OCI-LY7 (cell line): ENCODE results near the gene MIOX. TPM values are rescaled to one million over a fixed set of nuclear protein-coding genes. Genes with fewer than 3 reads are reported as not detected.

Experiments used
- BruUV-seq: library from RNA; stranded (reverse); fragments of 400-500 nt; replicated peaks from 2 replicates; lab custom pipeline; 2021; lab: Mats Ljungman, UMichigan
- CTCF ChIA-PET: fragments of 300-600 bp; sonication (Branson Sonifier 250); formaldehyde crosslinking; loops from one replicate; lab custom pipeline; 2022; ENCODE audit warnings: antibody characterized with exemption; ENCODE audit not compliant: unreplicated experiment; lab: Charles Lee
- POLR2A ChIA-PET: fragments of 300-600 bp; sonication (Branson Sonifier 250); formaldehyde crosslinking; loops from one replicate; lab custom pipeline; 2022; ENCODE audit warnings: antibody characterized with exemption; lab: Charles Lee
- DNase-seq: peaks from one replicate; pipeline ENCODE4 v3.0.0-alpha.2; 2015; ENCODE audit warnings: low spot score
- H2AFZ ChIP-seq: fragments of 200-600 bp; sonication (generic), shearing (Covaris generic); 2 replicates; pipeline ENCODE4 v1.6.1; 2014; ENCODE audit warnings: mild to moderate bottlenecking, antibody characterized with exemption, low read length, moderate library complexity
- H3K27ac ChIP-seq: fragments of 200-600 bp; sonication (generic); 2 replicates; pipeline ENCODE4 v1.5.1; 2014; ENCODE audit warnings: mixed run types, low read depth, mild to moderate bottlenecking, moderate library complexity, low read length, inconsistent platforms; ENCODE audit not compliant: poor library complexity, severe bottlenecking
- H3K36me3 ChIP-seq: fragments of 200-600 bp; sonication (generic); 2 replicates; pipeline ENCODE4 v1.6.1; 2014; ENCODE audit warnings: mild to moderate bottlenecking, antibody characterized with exemption, low read length, moderate library complexity, mixed read lengths; ENCODE audit not compliant: insufficient read depth
- H3K4me1 ChIP-seq: fragments of 200-600 bp; sonication (generic); 2 replicates; pipeline ENCODE4 v1.5.1; 2014; ENCODE audit warnings: mild to moderate bottlenecking, low read length; ENCODE audit not compliant: insufficient read depth, poor library complexity, severe bottlenecking
- H3K4me2 ChIP-seq: fragments of 200-600 bp; sonication (generic); 2 replicates; pipeline ENCODE4 v1.6.1; 2014; ENCODE audit warnings: mild to moderate bottlenecking, low read length
- H3K4me3 ChIP-seq: fragments of 200-600 bp; sonication (generic); 2 replicates; pipeline ENCODE4 v1.5.1; 2014; ENCODE audit warnings: mild to moderate bottlenecking, low read depth, low read length; ENCODE audit not compliant: poor library complexity, severe bottlenecking
- H3K79me2 ChIP-seq: fragments of 200-600 bp; sonication (generic); 2 replicates; pipeline ENCODE4 v1.6.1; 2016; ENCODE audit warnings: low read depth, mild to moderate bottlenecking, low read length, moderate library complexity, mixed read lengths; ENCODE audit not compliant: insufficient read depth
- H3K9me2 ChIP-seq: fragments of 200-600 bp; sonication (generic); 2 replicates; pipeline ENCODE4 v1.6.1; 2016; ENCODE audit warnings: mild to moderate bottlenecking, low read length, mixed read lengths; ENCODE audit not compliant: insufficient read depth
- H3K9me3 ChIP-seq: fragments of 200-600 bp; sonication (generic); 2 replicates; pipeline ENCODE4 v1.6.1; 2014; ENCODE audit warnings: mild to moderate bottlenecking, mixed run types, low read length, mixed read lengths
- H4K20me1 ChIP-seq: fragments of 200-600 bp; sonication (generic); 2 replicates; pipeline ENCODE4 v1.6.1; 2014; ENCODE audit warnings: mild to moderate bottlenecking, antibody characterized with exemption, low read length, moderate library complexity, mixed read lengths; ENCODE audit not compliant: insufficient read depth
- EZH2phosphoT487 ChIP-seq: fragments of 200-600 bp; sonication (generic); IDR thresholded peaks from 2 replicates; pipeline ENCODE4 v1.6.1; 2018; ENCODE audit warnings: low read depth, borderline replicate concordance, mild to moderate bottlenecking, mixed run types, antibody characterized with exemption, low read length, moderate library complexity, mixed read lengths
- intact Hi-C: fragments of 100-400 bp; cut with micrococcal nuclease; formaldehyde crosslinking; loops from one replicate; pipeline ENCODE4 v1.10.0; 2022; ENCODE audit not compliant: unreplicated experiment
- total RNA-seq, 2 experiments: library from RNA; depleted of rRNA in 1 of 2; stranded (reverse); fragments of >200 nt in 1 of 2; shearing (Covaris generic) in 1 of 2; gene quantifications; 2 replicates each; pipeline ENCODE4 v1.2.3, GENCODE V29; 2014 to 2022
- TF ChIP-seq, protein P1 (sequence below): fragments of 200-600 bp; sonication (generic); conservative IDR thresholded peaks from 2 replicates; pipeline ENCODE4 v1.5.1; 2014; ENCODE audit warnings: mild to moderate bottlenecking, antibody characterized with exemption, low read length, moderate library complexity, mixed read lengths

MIOX gene
- total RNA-seq, 2 experiments from 2014 or later: 0.53 TPM; not detected in 1

DNA sequence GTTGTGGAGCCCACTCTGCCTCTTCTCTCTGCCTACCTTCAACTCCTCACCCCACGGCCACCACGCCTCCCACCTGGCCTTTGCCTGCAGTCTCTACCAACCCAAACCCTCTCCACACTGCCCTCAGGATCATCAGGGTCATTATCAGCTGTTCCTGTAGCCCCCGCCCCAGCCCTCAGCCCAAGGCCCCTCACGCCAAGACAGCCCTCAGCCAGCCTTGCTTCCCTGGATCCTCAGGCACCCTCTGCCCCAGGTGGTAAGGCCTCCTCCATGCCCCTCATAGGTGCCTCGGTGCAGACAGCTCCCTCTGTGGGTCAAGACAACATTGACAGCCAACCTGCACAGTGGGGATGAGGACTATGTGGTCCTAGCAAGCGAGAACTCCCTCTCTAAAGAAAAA is 13.6 kb upstream of the MIOX start:
- intact Hi-C loops: loop anchor here (5.0 to 10.0 kb wide), 2 partner anchors 228 to 281 kb away; partner anchors contain the start of gene TUBGCP6
- Histone ChIP-seq H3K4me2 (peak overlapping the region; percentile 99), H2AFZ (no peak overlapping the region), H3K4me1 (peaks cover 61% of the 10 kb centered on the region), H3K9me2 (no peaks in the 10 kb centered on the region), H3K27ac (peak overlapping the region; percentile 95), H4K20me1 (peaks cover 6% of the 10 kb centered on the region; the same call in 1 of the 2 replicates), H3K36me3 (peaks cover 22% of the 10 kb centered on the region; the same call in 1 of the 2 replicates), H3K79me2 (peaks cover 49% of the 10 kb centered on the region), H3K9me3 (no peaks in the 10 kb centered on the region), H3K4me3 (peak overlapping the region; percentile 96)
- no TSS peak for BruUV-seq
- CTCF ChIA-PET: interaction anchor here (0.6 to 0.9 kb wide), 2 partner anchors 25 to 49 kb away, joined by 3 to 4 read pairs; no protein-coding TSS in a partner anchor
- TF ChIP-seq, protein P1, sequence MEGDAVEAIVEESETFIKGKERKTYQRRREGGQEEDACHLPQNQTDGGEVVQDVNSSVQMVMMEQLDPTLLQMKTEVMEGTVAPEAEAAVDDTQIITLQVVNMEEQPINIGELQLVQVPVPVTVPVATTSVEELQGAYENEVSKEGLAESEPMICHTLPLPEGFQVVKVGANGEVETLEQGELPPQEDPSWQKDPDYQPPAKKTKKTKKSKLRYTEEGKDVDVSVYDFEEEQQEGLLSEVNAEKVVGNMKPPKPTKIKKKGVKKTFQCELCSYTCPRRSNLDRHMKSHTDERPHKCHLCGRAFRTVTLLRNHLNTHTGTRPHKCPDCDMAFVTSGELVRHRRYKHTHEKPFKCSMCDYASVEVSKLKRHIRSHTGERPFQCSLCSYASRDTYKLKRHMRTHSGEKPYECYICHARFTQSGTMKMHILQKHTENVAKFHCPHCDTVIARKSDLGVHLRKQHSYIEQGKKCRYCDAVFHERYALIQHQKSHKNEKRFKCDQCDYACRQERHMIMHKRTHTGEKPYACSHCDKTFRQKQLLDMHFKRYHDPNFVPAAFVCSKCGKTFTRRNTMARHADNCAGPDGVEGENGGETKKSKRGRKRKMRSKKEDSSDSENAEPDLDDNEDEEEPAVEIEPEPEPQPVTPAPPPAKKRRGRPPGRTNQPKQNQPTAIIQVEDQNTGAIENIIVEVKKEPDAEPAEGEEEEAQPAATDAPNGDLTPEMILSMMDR: peak; percentile 87
- no peak for TF ChIP-seq EZH2phosphoT487
- POLR2A ChIA-PET: interaction anchor here (0.5 kb wide), 1 partner anchor 143 kb away, joined by 3 read pairs; no protein-coding TSS in a partner anchor
- DNase-seq: peak; percentile 85

DNA sequence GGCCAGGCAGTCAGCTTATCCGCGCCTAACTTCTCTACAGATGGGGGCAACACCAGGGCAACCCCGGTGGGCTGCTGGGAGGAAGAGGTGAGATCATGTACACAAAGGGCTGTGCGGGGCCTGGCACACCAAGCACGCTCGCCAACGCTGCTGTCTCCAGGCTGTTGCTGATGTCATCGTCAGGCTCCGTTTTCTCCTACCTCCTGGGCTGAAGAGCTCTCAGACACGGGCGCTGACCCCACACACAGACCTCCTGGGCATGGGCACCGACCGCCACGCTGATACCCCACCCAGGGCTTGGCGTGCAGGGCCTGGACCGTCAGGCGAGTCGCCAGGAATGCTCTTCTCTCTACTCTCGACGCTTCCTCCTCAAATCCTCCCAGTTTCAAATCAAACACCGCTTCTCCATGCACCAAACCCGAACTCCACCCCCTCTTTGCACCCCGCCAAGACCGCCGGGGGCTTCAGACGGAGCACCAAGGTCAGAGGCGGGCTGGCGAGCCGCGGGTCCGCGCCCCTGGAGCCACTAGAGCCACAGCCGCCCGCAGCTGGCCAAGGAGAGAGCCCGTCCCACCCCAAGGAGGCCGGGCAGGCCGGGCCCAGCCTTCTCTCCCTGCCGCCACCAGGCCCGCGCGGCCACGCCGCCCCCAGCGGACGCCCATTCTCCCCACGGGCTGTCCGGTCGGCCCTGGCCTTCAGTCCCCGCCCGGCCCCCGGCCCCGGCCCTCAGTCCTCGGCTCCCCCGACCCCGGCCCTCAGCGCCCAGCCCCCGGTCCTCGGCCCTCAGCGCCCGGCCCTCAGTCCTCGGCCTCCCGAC is 12.6 kb upstream of the MIOX start:
- Histone ChIP-seq H3K4me3 (peak overlapping the region; percentile 96), H3K27ac (peak overlapping the region; percentile 95), H3K79me2 (peaks cover 39% of the 10 kb centered on the region), H4K20me1 (peaks cover 6% of the 10 kb centered on the region; the same call in 1 of the 2 replicates), H3K36me3 (peaks cover 16% of the 10 kb centered on the region; the same call in 1 of the 2 replicates), H3K4me1 (peaks cover 51% of the 10 kb centered on the region), H2AFZ (no peak overlapping the region), H3K9me2 (no peaks in the 10 kb centered on the region), H3K4me2 (peak overlapping the region; percentile 99), H3K9me3 (no peaks in the 10 kb centered on the region)
- peak; percentile 41 for DNase-seq
- no TSS peak for BruUV-seq
- ChIA-PET POLR2A (no interaction called here), CTCF (interaction anchor here (0.9 kb wide), 1 partner anchor 24 kb away, joined by 4 read pairs; no protein-coding TSS in a partner anchor)
- TF ChIP-seq EZH2phosphoT487: no peak
- TF ChIP-seq, protein P1: no peak
- intact Hi-C loops: loop anchor here (2.0 to 10.0 kb wide), 3 partner anchors 33 to 282 kb away; partner anchors contain the start of genes LMF2 and TUBGCP6
